Measurements from ENCODE around the gene GLB1L3. TPM values are rescaled to one million over a fixed set of nuclear protein-coding genes. Genes with fewer than 3 reads are reported as not detected.

GLB1L3 gene
- total RNA-seq (2012; rRNA removed): not detected in 2 replicates

GRCh38 chr11:134275534-134276395, at the start of gene GLB1L3:
Gene GLB1L3, plus strand, starts transcription at chr11:134276379. Its CDS starts 362 bp downstream, at chr11:134276741.
- H3K4me2 ChIP-seq (ENCODE audit: low read length): peak within 1 kb of the TSS; percentile 69
- H3K9me3 ChIP-seq (replicated peaks; ENCODE audit: low read length): no peaks in the 10 kb centered on the region
- peaks cover 11% of the 10 kb centered on the region for H3K4me1 ChIP-seq (ENCODE audit: control insufficient read depth, insufficient read depth, low read length)
- no peaks in the 10 kb centered on the region for H3K36me3 ChIP-seq (ENCODE audit: insufficient read depth, low read length)
- H3K4me3 ChIP-seq (ENCODE audit: low read length): peak within 1 kb of the TSS; percentile 57
- H3K27me3 ChIP-seq (ENCODE audit: control insufficient read depth, insufficient read depth, low read length): peaks cover 79% of the 10 kb centered on the region
- no peak within 1 kb of the TSS for H3K9ac ChIP-seq (ENCODE audit: low read depth, low read length)

- Histone ChIP-seq H3K4me1 (ENCODE audit: control insufficient read depth, insufficient read depth, low read length) (peaks cover 18% of the 10 kb centered on the region), H3K27me3 (ENCODE audit: control insufficient read depth, insufficient read depth, low read length) (no peaks in the 10 kb centered on the region), H3K9me3 (replicated peaks; ENCODE audit: low read length) (no peaks in the 10 kb centered on the region), H3K4me3 (ENCODE audit: low read length) (peak overlapping the region; percentile 94), H3K9ac (ENCODE audit: low read depth, low read length) (no peak overlapping the region), H3K36me3 (ENCODE audit: insufficient read depth, low read length) (peaks cover 6% of the 10 kb centered on the region), H3K4me2 (ENCODE audit: low read length) (peak overlapping the region; percentile 99)
Measured at GRCh38 chr11:134226806-134227325, 49.3 kb upstream of the GLB1L3 start.

GRCh38 chr11:134228625-134229024, 47.6 kb upstream of the GLB1L3 start:
- Histone ChIP-seq H3K4me2 (ENCODE audit: low read length) (no peak overlapping the region), H3K4me1 (ENCODE audit: control insufficient read depth, insufficient read depth, low read length) (peaks cover 13% of the 10 kb centered on the region), H3K4me3 (ENCODE audit: low read length) (no peak overlapping the region), H3K9ac (ENCODE audit: low read depth, low read length) (no peak overlapping the region), H3K27me3 (ENCODE audit: control insufficient read depth, insufficient read depth, low read length) (no peaks in the 10 kb centered on the region), H3K9me3 (replicated peaks; ENCODE audit: low read length) (no peaks in the 10 kb centered on the region), H3K36me3 (ENCODE audit: insufficient read depth, low read length) (peaks cover 6% of the 10 kb centered on the region)

- H3K9me3 ChIP-seq (replicated peaks; ENCODE audit: low read length): no peaks in the 10 kb centered on the region
- H3K4me2 ChIP-seq (ENCODE audit: low read length): no peak overlapping the region
- no peaks in the 10 kb centered on the region for H3K27me3 ChIP-seq (ENCODE audit: control insufficient read depth, insufficient read depth, low read length)
- no peak overlapping the region for H3K4me3 ChIP-seq (ENCODE audit: low read length)
- H3K4me1 ChIP-seq (ENCODE audit: control insufficient read depth, insufficient read depth, low read length): peaks cover 13% of the 10 kb centered on the region
- H3K9ac ChIP-seq (ENCODE audit: low read depth, low read length): no peak overlapping the region
- peaks cover 6% of the 10 kb centered on the region for H3K36me3 ChIP-seq (ENCODE audit: insufficient read depth, low read length)
Measured at GRCh38 chr11:134229126-134229790, 46.9 kb upstream of the GLB1L3 start.

- H3K9ac ChIP-seq (ENCODE audit: low read depth, low read length): no peak overlapping the region
- H3K27me3 ChIP-seq (ENCODE audit: control insufficient read depth, insufficient read depth, low read length): no peaks in the 10 kb centered on the region
- peaks cover 13% of the 10 kb centered on the region for H3K4me1 ChIP-seq (ENCODE audit: control insufficient read depth, insufficient read depth, low read length)
- H3K4me3 ChIP-seq (ENCODE audit: low read length): no peak overlapping the region
- H3K36me3 ChIP-seq (ENCODE audit: insufficient read depth, low read length): peaks cover 10% of the 10 kb centered on the region
- H3K4me2 ChIP-seq (ENCODE audit: low read length): no peak overlapping the region
- H3K9me3 ChIP-seq (replicated peaks; ENCODE audit: low read length): no peaks in the 10 kb centered on the region
Measured at GRCh38 chr11:134230339-134230738, 45.8 kb upstream of the GLB1L3 start.

GRCh38 chr11:134231958-134232659, 44.1 kb upstream of the GLB1L3 start:
- H3K4me2 ChIP-seq (ENCODE audit: low read length): no peak overlapping the region
- H3K4me1 ChIP-seq (ENCODE audit: control insufficient read depth, insufficient read depth, low read length): peaks cover under 1% of the 10 kb centered on the region
- H3K4me3 ChIP-seq (ENCODE audit: low read length): no peak overlapping the region
- no peak overlapping the region for H3K9ac ChIP-seq (ENCODE audit: low read depth, low read length)
- H3K27me3 ChIP-seq (ENCODE audit: control insufficient read depth, insufficient read depth, low read length): no peaks in the 10 kb centered on the region
- peaks cover 10% of the 10 kb centered on the region for H3K36me3 ChIP-seq (ENCODE audit: insufficient read depth, low read length)
- H3K9me3 ChIP-seq (replicated peaks; ENCODE audit: low read length): no peaks in the 10 kb centered on the region

- no peaks in the 10 kb centered on the region for H3K9me3 ChIP-seq (replicated peaks; ENCODE audit: low read length)
- no peaks in the 10 kb centered on the region for H3K27me3 ChIP-seq (ENCODE audit: control insufficient read depth, insufficient read depth, low read length)
- no peak overlapping the region for H3K9ac ChIP-seq (ENCODE audit: low read depth, low read length)
- H3K36me3 ChIP-seq (ENCODE audit: insufficient read depth, low read length): peaks cover 10% of the 10 kb centered on the region
- H3K4me3 ChIP-seq (ENCODE audit: low read length): no peak overlapping the region
- H3K4me2 ChIP-seq (ENCODE audit: low read length): no peak overlapping the region
- H3K4me1 ChIP-seq (ENCODE audit: control insufficient read depth, insufficient read depth, low read length): no peaks in the 10 kb centered on the region
Measured at GRCh38 chr11:134233729-134234179, 42.4 kb upstream of the GLB1L3 start.

- Histone ChIP-seq H3K9ac (ENCODE audit: low read depth, low read length) (no peak overlapping the region), H3K27me3 (ENCODE audit: control insufficient read depth, insufficient read depth, low read length) (no peaks in the 10 kb centered on the region), H3K9me3 (replicated peaks; ENCODE audit: low read length) (no peaks in the 10 kb centered on the region), H3K4me1 (ENCODE audit: control insufficient read depth, insufficient read depth, low read length) (no peaks in the 10 kb centered on the region), H3K4me2 (ENCODE audit: low read length) (no peak overlapping the region), H3K36me3 (ENCODE audit: insufficient read depth, low read length) (peaks cover 17% of the 10 kb centered on the region), H3K4me3 (ENCODE audit: low read length) (no peak overlapping the region)
Measured at GRCh38 chr11:134235399-134235798, 40.8 kb upstream of the GLB1L3 start.

- Histone ChIP-seq H3K4me2 (ENCODE audit: low read length) (no peak overlapping the region), H3K4me1 (ENCODE audit: control insufficient read depth, insufficient read depth, low read length) (no peaks in the 10 kb centered on the region), H3K27me3 (ENCODE audit: control insufficient read depth, insufficient read depth, low read length) (no peaks in the 10 kb centered on the region), H3K4me3 (ENCODE audit: low read length) (no peak overlapping the region), H3K9me3 (replicated peaks; ENCODE audit: low read length) (no peaks in the 10 kb centered on the region), H3K36me3 (ENCODE audit: insufficient read depth, low read length) (peaks cover 15% of the 10 kb centered on the region), H3K9ac (ENCODE audit: low read depth, low read length) (no peak overlapping the region)
Measured at GRCh38 chr11:134236834-134237556, 39.2 kb upstream of the GLB1L3 start.

GRCh38 chr11:134237557-134237922, 38.6 kb upstream of the GLB1L3 start:
- no peaks in the 10 kb centered on the region for H3K9me3 ChIP-seq (replicated peaks; ENCODE audit: low read length)
- peaks cover 19% of the 10 kb centered on the region for H3K36me3 ChIP-seq (ENCODE audit: insufficient read depth, low read length)

GRCh38 chr11:134238956-134239355, 37.2 kb upstream of the GLB1L3 start:
- peaks cover 33% of the 10 kb centered on the region for H3K36me3 ChIP-seq (ENCODE audit: insufficient read depth, low read length)

More at GRCh38 chr11:134237557-134237922, 38.6 kb upstream of the GLB1L3 start:
- Histone ChIP-seq H3K4me2 (ENCODE audit: low read length) (no peak overlapping the region), H3K4me3 (ENCODE audit: low read length) (no peak overlapping the region), H3K4me1 (ENCODE audit: control insufficient read depth, insufficient read depth, low read length) (no peaks in the 10 kb centered on the region), H3K9ac (ENCODE audit: low read depth, low read length) (no peak overlapping the region), H3K27me3 (ENCODE audit: control insufficient read depth, insufficient read depth, low read length) (no peaks in the 10 kb centered on the region)

More at GRCh38 chr11:134238956-134239355, 37.2 kb upstream of the GLB1L3 start:
- Histone ChIP-seq H3K9ac (ENCODE audit: low read depth, low read length) (no peak overlapping the region), H3K4me2 (ENCODE audit: low read length) (no peak overlapping the region), H3K27me3 (ENCODE audit: control insufficient read depth, insufficient read depth, low read length) (no peaks in the 10 kb centered on the region), H3K4me3 (ENCODE audit: low read length) (no peak overlapping the region), H3K9me3 (replicated peaks; ENCODE audit: low read length) (no peaks in the 10 kb centered on the region), H3K4me1 (ENCODE audit: control insufficient read depth, insufficient read depth, low read length) (no peaks in the 10 kb centered on the region)
